K562 (cell line): ENCODE measurements around the gene GGTLC2. TPM values are rescaled to one million over a fixed set of nuclear protein-coding genes. Genes with fewer than 3 reads are reported as not detected.

Experiments used
- CBFA2T2 ChIP-seq: fragments of 450-650 bp; conservative IDR thresholded peaks from 2 replicates; pipeline ENCODE4 v1.6.1; 2017; ENCODE audit warnings: mild to moderate bottlenecking
- CHCHD3 ChIP-seq: fragments of 250-450 bp; sonication (Bioruptor Pico); IDR thresholded peaks from 2 replicates; pipeline ENCODE4 v2.1.2; 2022; ENCODE audit warnings: mild to moderate bottlenecking
- CREB3 ChIP-seq: fragments of 450-650 bp; conservative IDR thresholded peaks from 2 replicates; pipeline ENCODE4 v1.6.1; 2016; ENCODE audit warnings: missing genetic modification characterization, low read depth, mild to moderate bottlenecking, missing compliant biosample characterization, moderate library complexity
- CREM ChIP-seq: IDR thresholded peaks from 2 replicates; pipeline ENCODE4 v1.6.1; 2014; ENCODE audit warnings: antibody characterized with exemption, low read depth
- ESRRA ChIP-seq: fragments of 450-650 bp; IDR thresholded peaks from 2 replicates; pipeline ENCODE4 v1.6.1; 2014; ENCODE audit warnings: low read depth, mild to moderate bottlenecking, moderate library complexity, borderline replicate concordance
- MAZ ChIP-seq, 2 experiments: fragments of 450-650 bp in 1 of 2; sonication (generic) in 1 of 2; formaldehyde crosslinking; IDR thresholded peaks in 1 of 2; conservative IDR thresholded peaks in 1 of 2; 2 replicates each; pipeline versions ENCODE4 v1.4.0 to v1.5.0; 2020; ENCODE audit warnings: mild to moderate bottlenecking in 1 of 2, missing genetic modification reagents in 1 of 2
- RREB1 ChIP-seq: fragments of 250-450 bp; sonication (Bioruptor Pico); IDR thresholded peaks from 2 replicates; pipeline ENCODE4 v1.4.0; 2020
- ZNF143 ChIP-seq: sonication (generic); formaldehyde crosslinking; IDR thresholded peaks from 2 replicates; pipeline ENCODE4 v1.9.0; 2022; ENCODE audit warnings: mild to moderate bottlenecking, missing genetic modification reagents
- polyA plus RNA-seq, 8 experiments: library from polyadenylated mRNA; depleted of rRNA in 4 of 8; stranded (reverse) in 5 of 8; unstranded in 3 of 8; fragments of >200 nt; fragmentation: Nextera tagmentation in 2 of 8; fragmentation: Illumina TruSeq in 1 of 8; extraction: Ambion mirVana in 2 of 8; extraction: Trizol in 1 of 8; gene quantifications; 2 replicates each; pipeline versions ENCODE4 v1.2.1 to v1.2.3, GENCODE V29; 2011 to 2014; ENCODE audit warnings: inconsistent platforms in 1 of 8, missing spikeins in 1 of 8
- total RNA-seq, 7 experiments: library from RNA; depleted of rRNA in 6 of 7; stranded (reverse); fragments of >200 nt in 6 of 7; fragmentation: Illumina TruSeq in 2 of 7; extraction: Trizol in 2 of 7; gene quantifications; 2 replicates each; pipeline versions ENCODE4 v1.2.1 to v1.2.3, GENCODE V29; 2011 to 2021; ENCODE audit warnings: low replicate concordance in 1 of 7
- TF ChIP-seq, protein P1 (sequence below): fragments of 250-450 bp; sonication (Bioruptor Pico); IDR thresholded peaks from 2 replicates; pipeline ENCODE4 v1.4.0; 2020
- TF ChIP-seq, protein P2 (sequence below): fragments of 250-450 bp; sonication (Bioruptor Pico); IDR thresholded peaks from 2 replicates; pipeline ENCODE4 v1.8.0; 2022; ENCODE audit warnings: moderate library complexity, mild to moderate bottlenecking, inconsistent platforms
- TF ChIP-seq, protein P3 (sequence below): fragments of 250-450 bp; sonication (Bioruptor Pico); IDR thresholded peaks from 2 replicates; pipeline ENCODE4 v1.8.0; 2021; ENCODE audit warnings: borderline replicate concordance, mild to moderate bottlenecking, moderate library complexity; ENCODE audit not compliant: poor library complexity, severe bottlenecking
- TF ChIP-seq, protein P4 (sequence below): fragments of 250-450 bp; sonication (Bioruptor Pico); IDR thresholded peaks from 2 replicates; pipeline ENCODE4 v1.5.0; 2020; ENCODE audit warnings: mild to moderate bottlenecking, borderline replicate concordance

Gene GGTLC2
- total and polyA plus RNA-seq, 9 of the 15 experiments (the other 6 are each of a cell fraction or from before 2014, with no cell fraction given), result not detected

GRCh38 chr22:22631223-22631652 is 13.2 kb upstream of the GGTLC2 start (continued):
- TF ChIP-seq, protein P1, sequence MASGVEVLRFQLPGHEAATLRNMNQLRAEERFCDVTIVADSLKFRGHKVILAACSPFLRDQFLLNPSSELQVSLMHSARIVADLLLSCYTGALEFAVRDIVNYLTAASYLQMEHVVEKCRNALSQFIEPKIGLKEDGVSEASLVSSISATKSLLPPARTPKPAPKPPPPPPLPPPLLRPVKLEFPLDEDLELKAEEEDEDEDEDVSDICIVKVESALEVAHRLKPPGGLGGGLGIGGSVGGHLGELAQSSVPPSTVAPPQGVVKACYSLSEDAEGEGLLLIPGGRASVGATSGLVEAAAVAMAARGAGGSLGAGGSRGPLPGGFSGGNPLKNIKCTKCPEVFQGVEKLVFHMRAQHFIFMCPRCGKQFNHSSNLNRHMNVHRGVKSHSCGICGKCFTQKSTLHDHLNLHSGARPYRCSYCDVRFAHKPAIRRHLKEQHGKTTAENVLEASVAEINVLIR (CRISPR knock-in tag), result peak; percentile 54
- TF ChIP-seq CBFA2T2 (peak; percentile 81), CREM (peak; percentile 3; the same call in 1 of the 2 replicates), MAZ (CRISPR knock-in tag; conservative IDR thresholded peaks at IDR 0.05 in 1 of 2, IDR thresholded peaks at IDR 0.05 in 1 of 2) (peak in 1 of 2 experiments; percentile 82; a peak in 3 of 4 replicates), ZNF143 (peak; percentile 72), CHCHD3 (CRISPR knock-in tag) (0 out of 2 replicates have a peak, but pooled peaks have one; percentile 33), ESRRA (peak; percentile 86), CREB3 (0 out of 2 replicates have a peak, but pooled peaks have one; percentile 56), RREB1 (CRISPR knock-in tag) (peak; percentile 99)
- TF ChIP-seq, protein P2, sequence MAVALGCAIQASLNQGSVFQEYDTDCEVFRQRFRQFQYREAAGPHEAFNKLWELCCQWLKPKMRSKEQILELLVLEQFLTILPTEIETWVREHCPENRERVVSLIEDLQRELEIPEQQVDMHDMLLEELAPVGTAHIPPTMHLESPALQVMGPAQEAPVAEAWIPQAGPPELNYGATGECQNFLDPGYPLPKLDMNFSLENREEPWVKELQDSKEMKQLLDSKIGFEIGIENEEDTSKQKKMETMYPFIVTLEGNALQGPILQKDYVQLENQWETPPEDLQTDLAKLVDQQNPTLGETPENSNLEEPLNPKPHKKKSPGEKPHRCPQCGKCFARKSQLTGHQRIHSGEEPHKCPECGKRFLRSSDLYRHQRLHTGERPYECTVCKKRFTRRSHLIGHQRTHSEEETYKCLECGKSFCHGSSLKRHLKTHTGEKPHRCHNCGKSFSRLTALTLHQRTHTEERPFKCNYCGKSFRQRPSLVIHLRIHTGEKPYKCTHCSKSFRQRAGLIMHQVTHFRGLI, result peak; percentile 92
- TF ChIP-seq, protein P3, sequence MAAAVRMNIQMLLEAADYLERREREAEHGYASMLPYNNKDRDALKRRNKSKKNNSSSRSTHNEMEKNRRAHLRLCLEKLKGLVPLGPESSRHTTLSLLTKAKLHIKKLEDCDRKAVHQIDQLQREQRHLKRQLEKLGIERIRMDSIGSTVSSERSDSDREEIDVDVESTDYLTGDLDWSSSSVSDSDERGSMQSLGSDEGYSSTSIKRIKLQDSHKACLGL, result peak; percentile 32
- TF ChIP-seq, protein P4, sequence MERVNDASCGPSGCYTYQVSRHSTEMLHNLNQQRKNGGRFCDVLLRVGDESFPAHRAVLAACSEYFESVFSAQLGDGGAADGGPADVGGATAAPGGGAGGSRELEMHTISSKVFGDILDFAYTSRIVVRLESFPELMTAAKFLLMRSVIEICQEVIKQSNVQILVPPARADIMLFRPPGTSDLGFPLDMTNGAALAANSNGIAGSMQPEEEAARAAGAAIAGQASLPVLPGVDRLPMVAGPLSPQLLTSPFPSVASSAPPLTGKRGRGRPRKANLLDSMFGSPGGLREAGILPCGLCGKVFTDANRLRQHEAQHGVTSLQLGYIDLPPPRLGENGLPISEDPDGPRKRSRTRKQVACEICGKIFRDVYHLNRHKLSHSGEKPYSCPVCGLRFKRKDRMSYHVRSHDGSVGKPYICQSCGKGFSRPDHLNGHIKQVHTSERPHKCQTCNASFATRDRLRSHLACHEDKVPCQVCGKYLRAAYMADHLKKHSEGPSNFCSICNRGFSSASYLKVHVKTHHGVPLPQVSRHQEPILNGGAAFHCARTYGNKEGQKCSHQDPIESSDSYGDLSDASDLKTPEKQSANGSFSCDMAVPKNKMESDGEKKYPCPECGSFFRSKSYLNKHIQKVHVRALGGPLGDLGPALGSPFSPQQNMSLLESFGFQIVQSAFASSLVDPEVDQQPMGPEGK (CRISPR knock-in tag), result peak; percentile 57
